B cell (primary cell): ENCODE measurements around the gene LYSMD3.

ENCODE experiments used
- EZH2 ChIP-seq: IDR thresholded peaks from 2 replicates; pipeline ENCODE4 v1.6.1; 2012; ENCODE audit warnings: borderline replicate concordance, low read depth, mild to moderate bottlenecking, moderate library complexity, low read length; ENCODE audit not compliant: insufficient read depth, poor library complexity, severe bottlenecking
- TF ChIP-seq, protein P1 (sequence below): fragments of 200-600 bp; IDR thresholded peaks from one replicate; pipeline ENCODE4 v1.8.0; 2022; ENCODE audit warnings: antibody characterized with exemption, mild to moderate bottlenecking

DNA sequence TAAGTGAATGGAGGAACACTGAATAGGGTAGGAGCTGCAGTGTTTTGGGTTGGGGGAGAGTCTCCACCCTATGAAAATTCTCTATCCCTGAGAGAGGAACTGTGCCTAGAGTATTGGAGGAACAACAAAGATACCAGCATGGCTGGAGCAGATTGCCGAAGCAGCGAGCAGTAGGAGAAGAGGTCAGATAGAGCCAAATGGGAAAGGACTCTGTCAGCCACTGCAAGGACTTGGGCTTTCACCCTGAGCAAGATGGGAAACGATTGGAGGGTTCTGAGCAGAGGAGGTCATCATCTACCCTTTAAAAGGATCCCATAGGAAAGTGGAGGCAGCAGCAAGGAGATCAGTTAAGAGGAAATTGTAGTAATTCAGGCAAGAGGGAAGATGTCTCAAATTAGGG, 4.4 kb upstream of the LYSMD3 start:
- TF ChIP-seq, protein P1, sequence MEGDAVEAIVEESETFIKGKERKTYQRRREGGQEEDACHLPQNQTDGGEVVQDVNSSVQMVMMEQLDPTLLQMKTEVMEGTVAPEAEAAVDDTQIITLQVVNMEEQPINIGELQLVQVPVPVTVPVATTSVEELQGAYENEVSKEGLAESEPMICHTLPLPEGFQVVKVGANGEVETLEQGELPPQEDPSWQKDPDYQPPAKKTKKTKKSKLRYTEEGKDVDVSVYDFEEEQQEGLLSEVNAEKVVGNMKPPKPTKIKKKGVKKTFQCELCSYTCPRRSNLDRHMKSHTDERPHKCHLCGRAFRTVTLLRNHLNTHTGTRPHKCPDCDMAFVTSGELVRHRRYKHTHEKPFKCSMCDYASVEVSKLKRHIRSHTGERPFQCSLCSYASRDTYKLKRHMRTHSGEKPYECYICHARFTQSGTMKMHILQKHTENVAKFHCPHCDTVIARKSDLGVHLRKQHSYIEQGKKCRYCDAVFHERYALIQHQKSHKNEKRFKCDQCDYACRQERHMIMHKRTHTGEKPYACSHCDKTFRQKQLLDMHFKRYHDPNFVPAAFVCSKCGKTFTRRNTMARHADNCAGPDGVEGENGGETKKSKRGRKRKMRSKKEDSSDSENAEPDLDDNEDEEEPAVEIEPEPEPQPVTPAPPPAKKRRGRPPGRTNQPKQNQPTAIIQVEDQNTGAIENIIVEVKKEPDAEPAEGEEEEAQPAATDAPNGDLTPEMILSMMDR = no peak
- TF ChIP-seq EZH2 = no peak
